ENCODE measurements around the gene FCGR3A. TPM values are rescaled to one million over a fixed set of nuclear protein-coding genes. Genes with fewer than 3 reads are reported as not detected.
A peak's percentile ranks its signal among the peaks of the same experiment; 100 is the strongest.
"Not testable (repeated sequence)": the region's sequence is repeated elsewhere in the genome, so short reads cannot be mapped to it uniquely, and the experiment has no call there.

FCGR3A gene
- total and polyA plus RNA-seq, 2 of the 8 experiments (the other 6 are each of a cell fraction or from before 2014, with no cell fraction given), result not detected

DNA sequence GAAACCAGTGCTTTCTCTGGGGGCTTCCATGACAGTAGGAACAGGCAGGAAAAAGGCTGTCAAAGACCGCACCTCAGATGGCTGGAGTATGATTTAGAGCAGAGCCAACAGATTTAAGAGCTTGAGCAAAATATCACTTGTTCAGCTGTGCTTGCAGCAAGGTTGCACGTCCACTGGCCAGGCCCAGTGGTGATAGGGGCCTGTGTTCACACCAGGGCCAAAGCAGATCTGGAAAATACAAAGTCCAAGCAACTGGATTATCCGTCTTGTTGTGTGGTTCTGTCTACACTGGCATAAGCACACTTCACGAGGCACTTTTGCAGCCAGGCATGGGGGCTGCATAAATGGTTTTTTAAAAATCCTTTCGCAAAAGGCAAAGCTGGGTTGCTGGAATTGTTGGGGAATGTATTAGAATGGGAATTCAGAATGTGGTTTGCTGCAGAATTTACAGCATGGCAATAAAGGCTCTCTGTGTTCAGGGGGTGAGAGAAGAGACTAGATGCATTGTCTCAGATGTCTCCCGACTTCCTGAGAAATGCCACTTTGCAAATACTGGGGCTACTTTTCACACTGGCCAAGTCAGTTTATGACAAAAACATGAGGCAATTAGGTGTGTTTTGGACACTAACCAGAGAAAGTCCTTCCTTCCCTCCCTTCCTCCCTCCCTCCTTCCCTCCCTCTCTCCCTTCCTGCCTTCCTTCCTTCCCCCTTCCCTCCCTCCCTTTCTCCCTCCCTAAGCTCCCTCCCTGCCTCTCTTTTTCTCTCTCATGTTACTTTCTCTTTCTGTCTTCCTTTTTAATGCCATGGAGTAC, 36.8 kb downstream of the FCGR3A start:
- H3K9me3 ChIP-seq (ENCODE audit: insufficient read depth in 2 of 2, low read depth in 1 of 2, low read length in 1 of 2); H2AK5ac ChIP-seq (ENCODE audit: low read depth, low read length); H3K23me2 ChIP-seq (ENCODE audit: low read depth, low read length); H4K20me1 ChIP-seq (replicated peaks in 1 of 2; ENCODE audit: control insufficient read depth in 1 of 2, insufficient read depth in 2 of 2, low read length in 2 of 2); H3K23ac ChIP-seq (ENCODE audit: insufficient read length); H2AFZ ChIP-seq (ENCODE audit: low read length); H2BK5ac ChIP-seq (ENCODE audit: low read depth, low read length); H4K91ac ChIP-seq (replicated peaks; ENCODE audit: insufficient read length, low read length); H3K79me2 ChIP-seq (ENCODE audit: control insufficient read depth in 1 of 2, insufficient read depth in 2 of 2, low read length in 2 of 2); H3K36me3 ChIP-seq (ENCODE audit: control insufficient read depth in 2 of 4, insufficient read depth in 4 of 4, low read length in 3 of 4); H3K4me1 ChIP-seq (replicated peaks in 1 of 4; ENCODE audit: control insufficient read depth in 3 of 4, insufficient read depth in 4 of 4, low read length in 3 of 4); H3K27me3 ChIP-seq (replicated peaks in 1 of 4; ENCODE audit: control insufficient read depth in 3 of 4, extremely low read depth in 1 of 4, insufficient read depth in 3 of 4, low read length in 3 of 4); H3K9ac ChIP-seq (replicated peaks in 1 of 4; ENCODE audit: extremely low read depth in 1 of 4, low read depth in 3 of 4, low read length in 3 of 4); H3K4me2 ChIP-seq (ENCODE audit: insufficient read depth in 1 of 2, low read depth in 2 of 2, low read length in 2 of 2); H2BK15ac ChIP-seq (ENCODE audit: low read length); POLR2A ChIA-PET (ENCODE audit: partially characterized antibody); CTCF ChIA-PET (ENCODE audit: partially characterized antibody); H4K5ac ChIP-seq (ENCODE audit: insufficient read length, low read depth, low read length); H3K18ac ChIP-seq (ENCODE audit: extremely low read depth, low read length); H2BK12ac ChIP-seq (ENCODE audit: low read depth, low read length); H3K4ac ChIP-seq (replicated peaks; ENCODE audit: insufficient read length, low read depth, low read length); DNase-seq (ENCODE audit: low read depth in 1 of 2, low spot score in 2 of 2); H2BK120ac ChIP-seq (replicated peaks; ENCODE audit: low read depth, low read length); H3K14ac ChIP-seq (ENCODE audit: insufficient read length); H3K56ac ChIP-seq (replicated peaks; ENCODE audit: insufficient read length, low read depth, low read length); H4K8ac ChIP-seq (ENCODE audit: extremely low read depth, insufficient read depth, low read length); H3K27ac ChIP-seq (ENCODE audit: low read depth, low read length); H2BK20ac ChIP-seq (ENCODE audit: low read length); H3K4me3 ChIP-seq (ENCODE audit: extremely low read depth in 1 of 4, insufficient read depth in 2 of 4, low read depth in 3 of 4, low read length in 4 of 4); H3K79me1 ChIP-seq (ENCODE audit: low read depth, low read length): not testable (repeated sequence)
- FAIRE-seq, result peak; percentile 66
- 86% methylated on average over 5 of the region's 6 CpGs; no CpG with 5 or more reads in 1 of the 2 experiments for WGBS, 2 experiments (ENCODE audit: extremely low coverage in 1 of 2, insufficient coverage in 1 of 2, insufficient read length in 1 of 2, insufficient replicate concordance in 2 of 2, low coverage in 1 of 2, low lambda C conversion rate in 2 of 2, missing lambda C conversion rate in 1 of 2)

Data from H1 (cell line).